ENCODE results near the gene FAM163B.

The FAM163B gene

GRCh38 chr9:133635533-133636531 lies 26.6 kb upstream of the FAM163B start, which contains the start of gene DBH:
TSS of gene DBH (plus strand) at chr9:133636363. CDS start at chr9:133636372, 9 bp downstream.
- no peak for DNase-seq (ENCODE audit: low read depth, low spot score)
- ChIA-PET POLR2A (no interaction called here), CTCF (no interaction called here)
- no peak within 1 kb of the TSS for H3K4me3 ChIP-seq (ENCODE audit: low read depth, low read length)
- TF ChIP-seq CTCF (IDR thresholded peaks at IDR 0.05; ENCODE audit: insufficient read depth, low read length, missing control alignments): no peak

- no peak for DNase-seq (ENCODE audit: low read depth, low spot score)
- no peak overlapping the region for H3K4me3 ChIP-seq (ENCODE audit: low read depth, low read length)
- CTCF ChIA-PET: no interaction called here
- POLR2A ChIA-PET: no interaction called here
- no peak for TF ChIP-seq CTCF (IDR thresholded peaks at IDR 0.05; ENCODE audit: insufficient read depth, low read length, missing control alignments)
Measured at GRCh38 chr9:133635098-133635497, 25.9 kb upstream of the FAM163B start.

GRCh38 chr9:133634081-133634691 lies 25.0 kb upstream of the FAM163B start:
- CTCF ChIA-PET: no interaction called here
- H3K4me3 ChIP-seq (ENCODE audit: low read depth, low read length): no peak overlapping the region
- TF ChIP-seq CTCF (IDR thresholded peaks at IDR 0.05; ENCODE audit: insufficient read depth, low read length, missing control alignments): no peak
- no peak for DNase-seq (ENCODE audit: low read depth, low spot score)
- POLR2A ChIA-PET: no interaction called here

GRCh38 chr9:133633681-133634080 lies 24.5 kb upstream of the FAM163B start:
- ChIA-PET POLR2A (no interaction called here), CTCF (no interaction called here)
- H3K4me3 ChIP-seq (ENCODE audit: low read depth, low read length): no peak overlapping the region
- DNase-seq (ENCODE audit: low read depth, low spot score): no peak
- no peak for TF ChIP-seq CTCF (IDR thresholded peaks at IDR 0.05; ENCODE audit: insufficient read depth, low read length, missing control alignments)

- TF ChIP-seq CTCF (IDR thresholded peaks at IDR 0.05; ENCODE audit: insufficient read depth, low read length, missing control alignments): no peak
- CTCF ChIA-PET: no interaction called here
- no peak overlapping the region for H3K4me3 ChIP-seq (ENCODE audit: low read depth, low read length)
- no peak for DNase-seq (ENCODE audit: low read depth, low spot score)
- POLR2A ChIA-PET: no interaction called here
Measured at GRCh38 chr9:133632806-133633680, 23.9 kb upstream of the FAM163B start.

Data from AG04449 (cell line).